Stimulated activated CD8-positive, alpha-beta memory T cell treated with anti-CD3 and anti-CD28 coated beads, Interleukin-12 subunit alpha, Interleukin-12 subunit beta, amount 100 ng/mL, for 24 hours (primary cell): ENCODE data around the gene ZNF785.
"Not testable (repeated sequence)": the region's sequence is repeated elsewhere in the genome, so short reads cannot be mapped to it uniquely, and the experiment has no call there.

Experiments
- DNase-seq: peaks from one replicate; pipeline ENCODE4 v3.0.0-alpha.2; 2020; ENCODE audit errors: extremely low read depth

Gene ZNF785

DNA sequence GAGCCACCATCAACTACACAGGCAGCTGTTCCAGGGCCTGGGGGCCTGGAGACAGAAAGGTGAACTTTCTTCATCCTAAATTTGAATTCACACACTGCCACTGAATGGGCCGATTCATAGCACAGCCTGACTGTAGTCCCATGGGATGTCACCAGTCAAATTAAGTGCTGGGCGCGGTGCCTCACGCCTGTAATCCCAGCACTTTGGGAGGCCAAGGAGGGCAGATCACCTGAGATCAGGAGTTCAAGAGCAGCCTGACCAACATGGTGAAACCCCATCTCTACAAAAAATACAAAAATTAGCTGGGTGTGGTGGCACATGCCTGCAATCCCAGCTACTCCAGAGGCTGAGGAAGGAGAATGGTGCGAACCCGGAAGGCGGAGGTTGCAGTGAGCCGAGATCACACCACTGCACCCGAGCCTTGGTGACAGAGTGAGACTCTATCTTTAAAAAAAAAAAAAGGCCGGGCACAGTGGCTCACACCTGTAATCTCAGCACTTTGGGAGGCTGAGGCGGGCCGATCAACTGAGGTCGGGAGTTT is 45.4 kb downstream of the ZNF785 start:
- not testable (repeated sequence) for DNase-seq

GRCh38 chr16:30539000-30539964 is 46.2 kb downstream of the ZNF785 start:
- DNase-seq = no peak

- not testable (repeated sequence) for DNase-seq
Measured at GRCh38 chr16:30536391-30537024, 49.0 kb downstream of the ZNF785 start.

- DNase-seq = peak; percentile 35
Measured at GRCh38 chr16:30535777-30536190, 49.7 kb downstream of the ZNF785 start.

- no peak for DNase-seq
Measured at GRCh38 chr16:30535106-30535776, 50.3 kb downstream of the ZNF785 start.

- DNase-seq = peak; percentile 75
Measured at GRCh38 chr16:30534368-30535105, 51.0 kb downstream of the ZNF785 start, which contains the start of gene ZNF747. TSS of gene ZNF747 (minus strand) at chr16:30534858. CDS start at chr16:30534679, 179 bp downstream.

- DNase-seq = no peak
Measured at GRCh38 chr16:30533748-30534367, 51.6 kb downstream of the ZNF785 start.

- no peak for DNase-seq
Measured at GRCh38 chr16:30533146-30533522, 52.4 kb downstream of the ZNF785 start.

GRCh38 chr16:30532285-30533145 is 53.0 kb downstream of the ZNF785 start:
- DNase-seq = no peak
